Thoracic aorta (tissue), 2 donors: ENCODE results near the gene KIAA1671. TPM values are rescaled to one million over a fixed set of nuclear protein-coding genes. Genes with fewer than 3 reads are reported as not detected.
"Not testable (repeated sequence)": the region's sequence is repeated elsewhere in the genome, so short reads cannot be mapped to it uniquely, and the experiment has no call there.

Experiments
- ATAC-seq: fragments of 150-250 bp; one replicate; pipeline ENCODE4 v1.8.0; 2017; ENCODE audit warnings: low read depth; ENCODE audit not compliant: insufficient number of reproducible peaks, low FRiP score
- DNase-seq: peaks from one replicate; pipeline ENCODE4 v3.0.0-alpha.2; 2020; ENCODE audit warnings: low spot score
- H3K27ac ChIP-seq, 2 donors: fragments of 200-600 bp; sonication (generic); 1 replicate in 1 of 2; 2 replicates in 1 of 2; pipeline ENCODE4 v1.5.1; 2016; ENCODE audit warnings: mild to moderate bottlenecking in 2 of 2, moderate library complexity in 2 of 2
- H3K27me3 ChIP-seq: fragments of 200-600 bp; sonication (generic); replicated peaks from 2 replicates; pipeline ENCODE4 v1.6.0; 2016; ENCODE audit warnings: mild to moderate bottlenecking; ENCODE audit not compliant: insufficient read depth
- H3K36me3 ChIP-seq: fragments of 200-600 bp; sonication (generic); one replicate; pipeline ENCODE4 v1.5.1; 2016
- H3K4me1 ChIP-seq, 2 donors: fragments of 200-600 bp; sonication (generic); 1 replicate in 1 of 2; 2 replicates in 1 of 2; pipeline versions ENCODE4 v1.5.1 to v1.6.0; 2016; ENCODE audit warnings: low read depth in 2 of 2, mild to moderate bottlenecking in 1 of 2; ENCODE audit not compliant: control insufficient read depth in 1 of 2
- H3K4me3 ChIP-seq: fragments of 200-600 bp; sonication (generic); 2 replicates; pipeline ENCODE4 v1.5.1; 2016; ENCODE audit warnings: mild to moderate bottlenecking
- H3K9me3 ChIP-seq: fragments of 200-600 bp; sonication (generic); 2 replicates; pipeline ENCODE4 v1.5.1; 2016
- total RNA-seq, 2 donors: library from RNA; depleted of rRNA; stranded (reverse); fragments of >200 nt; gene quantifications; one replicate each; pipeline versions ENCODE4 v1.1.0 to v1.2.3, GENCODE V29; 2016
- TF ChIP-seq, protein P1 (sequence below): fragments of 200-600 bp; sonication (generic); IDR thresholded peaks from one replicate; pipeline ENCODE4 v1.5.1; 2019; ENCODE audit warnings: antibody characterized with exemption

The KIAA1671 gene
- 10 to 100 TPM; 57.8 to 86.8 TPM for total RNA-seq

- TF ChIP-seq, protein P1, sequence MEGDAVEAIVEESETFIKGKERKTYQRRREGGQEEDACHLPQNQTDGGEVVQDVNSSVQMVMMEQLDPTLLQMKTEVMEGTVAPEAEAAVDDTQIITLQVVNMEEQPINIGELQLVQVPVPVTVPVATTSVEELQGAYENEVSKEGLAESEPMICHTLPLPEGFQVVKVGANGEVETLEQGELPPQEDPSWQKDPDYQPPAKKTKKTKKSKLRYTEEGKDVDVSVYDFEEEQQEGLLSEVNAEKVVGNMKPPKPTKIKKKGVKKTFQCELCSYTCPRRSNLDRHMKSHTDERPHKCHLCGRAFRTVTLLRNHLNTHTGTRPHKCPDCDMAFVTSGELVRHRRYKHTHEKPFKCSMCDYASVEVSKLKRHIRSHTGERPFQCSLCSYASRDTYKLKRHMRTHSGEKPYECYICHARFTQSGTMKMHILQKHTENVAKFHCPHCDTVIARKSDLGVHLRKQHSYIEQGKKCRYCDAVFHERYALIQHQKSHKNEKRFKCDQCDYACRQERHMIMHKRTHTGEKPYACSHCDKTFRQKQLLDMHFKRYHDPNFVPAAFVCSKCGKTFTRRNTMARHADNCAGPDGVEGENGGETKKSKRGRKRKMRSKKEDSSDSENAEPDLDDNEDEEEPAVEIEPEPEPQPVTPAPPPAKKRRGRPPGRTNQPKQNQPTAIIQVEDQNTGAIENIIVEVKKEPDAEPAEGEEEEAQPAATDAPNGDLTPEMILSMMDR: peak; percentile 94
- Histone ChIP-seq H3K36me3 (no peaks in the 10 kb centered on the region), H3K4me3 (peak within 1 kb of the TSS; percentile 80), H3K9me3 (no peaks in the 10 kb centered on the region), H3K4me1 (peaks cover 2 to 28% of the 10 kb centered on the region in 2 donors), H3K27me3 (no peaks in the 10 kb centered on the region), H3K27ac (peak within 1 kb of the TSS in 1 of 2 donors; percentile 2)
- ATAC-seq: peak; percentile 92
- peak; percentile 18 for DNase-seq
Observed at GRCh38 chr22:24951942-24952836, at the start of gene KIAA1671. Gene KIAA1671 (plus strand): TSS chr22:24952716. CDS start chr22:25028000, 75,284 bp downstream.

DNA sequence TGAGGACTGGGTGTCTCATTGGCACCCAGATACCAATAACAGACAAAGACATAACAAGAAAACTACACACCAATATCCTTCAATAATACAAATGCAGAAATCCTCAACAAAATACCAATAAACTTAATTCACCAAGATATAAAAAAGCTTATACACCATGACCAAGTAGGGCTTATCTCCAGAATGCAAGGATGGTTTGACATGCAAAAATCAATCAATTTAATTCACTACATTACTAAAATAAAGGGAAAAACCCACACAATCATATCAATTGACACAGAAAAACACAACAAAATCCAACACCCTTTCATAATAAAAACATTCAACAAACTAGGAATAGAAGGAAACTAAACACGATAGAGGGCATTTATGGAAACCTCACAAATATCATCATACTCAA lies 46.6 kb upstream of the KIAA1671 start:
- H3K36me3 ChIP-seq: peaks cover 28% of the 10 kb centered on the region
- ATAC-seq: no peak
- TF ChIP-seq, protein P1: no peak

GRCh38 chr22:24907101-24907500 lies 45.4 kb upstream of the KIAA1671 start:
- ATAC-seq, H3K27ac ChIP-seq, DNase-seq, H3K27me3 ChIP-seq, H3K4me1 ChIP-seq, H3K9me3 ChIP-seq, H3K4me3 ChIP-seq: not testable (repeated sequence)
- H3K36me3 ChIP-seq: peaks cover 23% of the 10 kb centered on the region

More for the DNA sequence above, 46.6 kb upstream of the KIAA1671 start:
- Histone ChIP-seq H3K4me3 (no peak overlapping the region), H3K4me1 (no peaks in the 10 kb centered on the region), H3K9me3 (peaks cover 9% of the 10 kb centered on the region), H3K27ac (no peak overlapping the region), H3K27me3 (no peaks in the 10 kb centered on the region)
- no peak for DNase-seq

DNA sequence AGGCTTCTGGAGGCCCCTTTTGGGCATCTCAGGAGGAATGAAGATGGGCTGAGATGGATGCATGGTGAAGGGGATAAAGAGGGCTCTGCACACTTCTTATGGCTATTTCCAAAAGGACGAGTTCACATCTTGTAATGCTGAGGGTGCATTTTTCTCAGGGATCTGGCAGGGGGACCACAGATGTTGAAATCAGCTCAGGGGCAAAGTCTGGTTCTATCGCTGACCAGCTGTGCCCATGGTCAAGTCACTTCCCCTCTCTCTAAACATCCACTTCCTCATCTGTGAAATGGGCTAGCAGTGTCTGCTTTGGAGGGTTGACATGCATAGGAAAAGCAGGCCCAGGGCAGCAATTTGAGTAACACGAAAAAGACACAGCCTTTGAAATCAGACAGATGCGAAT lies 32.5 kb upstream of the KIAA1671 start:
- ATAC-seq (no peak), DNase-seq (no peak)
- Histone ChIP-seq H3K9me3 (no peaks in the 10 kb centered on the region), H3K4me3 (no peak overlapping the region), H3K36me3 (peaks cover 20% of the 10 kb centered on the region), H3K4me1 (peaks cover 0 to 9% of the 10 kb centered on the region in 2 donors), H3K27me3 (no peaks in the 10 kb centered on the region), H3K27ac (no peak overlapping the region)
- TF ChIP-seq, protein P1: no peak

DNA sequence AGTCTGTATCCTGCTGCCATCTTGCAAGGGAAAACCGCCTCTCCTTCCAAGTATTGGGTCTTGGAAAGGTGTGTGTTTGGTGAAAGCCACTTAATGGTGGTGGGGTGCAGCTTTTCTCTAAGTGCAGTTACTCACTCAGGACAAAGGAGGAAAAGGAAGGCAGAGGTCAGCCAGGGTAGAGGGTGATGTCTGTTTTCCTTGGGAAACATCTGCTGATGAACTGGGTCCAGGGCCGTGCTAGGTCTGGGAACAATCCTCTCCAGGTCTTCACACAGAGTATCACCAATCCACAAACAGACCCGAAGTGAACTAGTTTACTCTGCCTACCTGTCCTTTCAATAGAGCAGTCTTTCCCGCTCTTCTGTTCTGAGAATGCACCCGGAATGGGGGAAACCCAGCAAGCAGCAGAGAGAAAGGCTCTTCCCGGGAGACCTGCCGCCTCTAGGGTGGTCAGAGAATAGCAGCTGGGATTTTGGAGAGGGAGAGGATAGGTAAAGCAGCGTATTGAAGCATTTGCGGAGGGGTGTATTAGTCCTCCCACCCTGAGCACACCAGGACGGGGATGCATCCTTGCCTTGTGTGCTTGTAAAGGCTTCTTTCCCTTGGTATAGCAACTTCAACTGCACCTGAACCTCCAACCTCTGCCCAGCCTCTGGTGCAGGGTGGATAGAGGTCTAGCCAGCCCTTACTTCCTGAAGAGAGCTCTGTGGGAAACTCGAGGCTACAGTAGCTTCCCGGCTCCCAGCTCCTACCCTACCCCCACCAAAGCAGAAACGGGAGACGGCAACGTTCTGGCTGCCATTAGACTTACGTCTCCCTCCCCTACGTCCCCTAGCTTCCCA lies 26.7 kb upstream of the KIAA1671 start:
- no peak overlapping the region for H3K27ac ChIP-seq
- H3K4me3 ChIP-seq: no peak overlapping the region
- peaks cover 0 to 5% of the 10 kb centered on the region in 2 donors for H3K4me1 ChIP-seq
- peaks cover 4% of the 10 kb centered on the region for H3K9me3 ChIP-seq
- H3K27me3 ChIP-seq: no peaks in the 10 kb centered on the region
- TF ChIP-seq, protein P1: no peak
- ATAC-seq (no peak), DNase-seq (no peak)
- peaks cover 13% of the 10 kb centered on the region for H3K36me3 ChIP-seq
